OCI-LY7 (cell line): ENCODE measurements around the gene MON1A.

Experiments
- EZH2phosphoT487 ChIP-seq: fragments of 200-600 bp; sonication (generic); IDR thresholded peaks from 2 replicates; pipeline ENCODE4 v1.6.1; 2018; ENCODE audit warnings: low read depth, borderline replicate concordance, mild to moderate bottlenecking, mixed run types, antibody characterized with exemption, low read length, moderate library complexity, mixed read lengths
- TF ChIP-seq, protein P1 (sequence below): fragments of 200-600 bp; sonication (generic); conservative IDR thresholded peaks from 2 replicates; pipeline ENCODE4 v1.5.1; 2014; ENCODE audit warnings: mild to moderate bottlenecking, antibody characterized with exemption, low read length, moderate library complexity, mixed read lengths

DNA sequence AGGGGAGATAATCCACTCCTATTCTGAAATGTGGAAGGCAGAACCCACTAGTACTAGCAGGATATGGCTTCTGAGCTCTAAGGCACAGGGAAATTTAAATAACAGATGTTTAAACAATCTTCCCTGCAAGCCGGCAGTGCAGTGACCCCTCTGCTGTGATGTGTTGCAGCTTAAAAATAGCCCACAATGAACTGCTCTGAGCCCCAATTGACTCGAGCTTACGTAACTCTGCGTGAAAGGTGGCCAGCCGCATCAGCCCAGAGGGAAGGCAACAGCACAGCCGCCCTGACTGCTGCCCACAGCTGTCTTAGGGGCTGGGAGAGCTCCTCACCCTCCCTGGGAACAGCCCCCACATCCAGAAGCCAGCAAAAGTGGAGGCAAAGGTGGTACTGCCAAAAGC lies 47.4 kb downstream of the MON1A start:
- TF ChIP-seq, protein P1, sequence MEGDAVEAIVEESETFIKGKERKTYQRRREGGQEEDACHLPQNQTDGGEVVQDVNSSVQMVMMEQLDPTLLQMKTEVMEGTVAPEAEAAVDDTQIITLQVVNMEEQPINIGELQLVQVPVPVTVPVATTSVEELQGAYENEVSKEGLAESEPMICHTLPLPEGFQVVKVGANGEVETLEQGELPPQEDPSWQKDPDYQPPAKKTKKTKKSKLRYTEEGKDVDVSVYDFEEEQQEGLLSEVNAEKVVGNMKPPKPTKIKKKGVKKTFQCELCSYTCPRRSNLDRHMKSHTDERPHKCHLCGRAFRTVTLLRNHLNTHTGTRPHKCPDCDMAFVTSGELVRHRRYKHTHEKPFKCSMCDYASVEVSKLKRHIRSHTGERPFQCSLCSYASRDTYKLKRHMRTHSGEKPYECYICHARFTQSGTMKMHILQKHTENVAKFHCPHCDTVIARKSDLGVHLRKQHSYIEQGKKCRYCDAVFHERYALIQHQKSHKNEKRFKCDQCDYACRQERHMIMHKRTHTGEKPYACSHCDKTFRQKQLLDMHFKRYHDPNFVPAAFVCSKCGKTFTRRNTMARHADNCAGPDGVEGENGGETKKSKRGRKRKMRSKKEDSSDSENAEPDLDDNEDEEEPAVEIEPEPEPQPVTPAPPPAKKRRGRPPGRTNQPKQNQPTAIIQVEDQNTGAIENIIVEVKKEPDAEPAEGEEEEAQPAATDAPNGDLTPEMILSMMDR: no peak
- no peak for TF ChIP-seq EZH2phosphoT487
